NCI-H2029 treated with DMSO at 0.1 percent for 48 hours (cell line): ENCODE measurements around the gene MAJIN.

ENCODE experiments used
- DNase-seq: peaks from one replicate; lab custom pipeline; 2025; lab: John Stamatoyannopoulos, UW

Gene MAJIN

DNA sequence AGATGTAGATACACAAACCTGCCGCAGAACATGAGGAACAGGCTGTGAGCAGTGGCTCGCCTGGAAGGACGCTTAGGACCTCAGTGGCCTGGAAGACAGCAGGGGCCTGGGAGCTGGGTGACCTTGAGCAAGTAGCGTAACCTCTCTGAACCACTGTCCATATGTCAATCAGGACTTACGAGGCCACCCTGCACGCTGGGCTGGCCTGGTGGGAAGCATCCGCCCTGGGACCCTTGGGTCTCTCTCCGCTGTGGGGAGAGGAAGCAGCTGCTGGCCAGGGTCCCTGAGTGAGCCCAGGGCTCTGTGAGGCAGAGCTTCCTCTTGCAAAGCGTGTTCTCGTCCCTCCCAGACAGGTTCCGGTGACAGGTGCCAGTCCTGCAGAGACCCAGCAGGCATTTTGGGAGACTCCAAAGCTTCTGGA is 79.5 kb downstream of the MAJIN start:
- no peak for DNase-seq

DNA sequence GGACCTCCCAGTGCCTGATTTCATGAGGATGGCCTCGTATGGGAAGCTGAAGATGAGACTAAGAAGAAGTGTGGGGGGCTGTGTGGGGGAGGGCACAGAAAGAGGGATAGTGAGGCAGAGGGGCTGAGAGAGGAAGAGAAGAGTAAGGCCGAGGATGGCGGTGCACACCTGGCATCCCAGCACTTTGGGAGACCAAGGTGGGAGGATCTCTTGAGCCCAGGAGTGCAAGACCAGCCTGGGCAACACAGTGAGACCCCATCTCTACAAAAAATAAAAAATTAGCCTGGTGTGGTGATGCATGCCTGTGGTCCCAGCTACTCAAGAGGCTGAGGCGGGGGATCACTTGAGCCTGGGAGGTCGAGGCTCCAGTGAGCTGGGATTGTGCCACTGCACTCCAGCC is 80.0 kb downstream of the MAJIN start:
- no peak for DNase-seq

DNA sequence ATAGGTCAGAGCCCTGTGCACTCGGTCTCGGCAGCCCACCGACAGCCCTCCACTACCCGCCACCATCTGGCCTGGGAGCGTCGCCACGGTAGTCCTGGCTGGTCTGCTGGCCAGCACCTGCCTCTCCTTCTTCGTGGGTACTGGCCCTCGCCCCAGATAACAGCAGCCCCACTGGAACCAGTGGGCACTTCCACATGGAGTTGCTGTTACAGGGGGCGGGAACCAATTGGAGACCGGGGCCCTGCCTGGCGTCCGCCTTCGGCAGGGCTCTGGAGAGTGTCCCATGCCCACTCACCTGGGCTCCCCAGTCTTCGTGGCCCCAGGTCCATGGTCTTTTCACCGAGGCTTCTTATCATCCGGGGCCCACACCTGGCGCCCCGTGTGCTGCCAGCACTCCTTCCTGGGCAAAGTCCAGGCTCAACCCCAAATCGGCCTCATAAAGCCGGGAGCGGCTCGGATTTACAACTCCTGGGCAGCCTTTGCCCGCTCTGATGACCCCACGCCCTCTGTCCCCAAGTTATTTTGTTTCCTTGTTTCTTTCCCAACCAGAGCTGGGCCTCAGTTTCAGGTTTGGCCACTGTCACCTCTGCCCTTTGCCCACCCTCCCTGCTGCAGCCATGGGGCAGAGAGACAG is 80.6 kb downstream of the MAJIN start:
- no peak for DNase-seq

DNA sequence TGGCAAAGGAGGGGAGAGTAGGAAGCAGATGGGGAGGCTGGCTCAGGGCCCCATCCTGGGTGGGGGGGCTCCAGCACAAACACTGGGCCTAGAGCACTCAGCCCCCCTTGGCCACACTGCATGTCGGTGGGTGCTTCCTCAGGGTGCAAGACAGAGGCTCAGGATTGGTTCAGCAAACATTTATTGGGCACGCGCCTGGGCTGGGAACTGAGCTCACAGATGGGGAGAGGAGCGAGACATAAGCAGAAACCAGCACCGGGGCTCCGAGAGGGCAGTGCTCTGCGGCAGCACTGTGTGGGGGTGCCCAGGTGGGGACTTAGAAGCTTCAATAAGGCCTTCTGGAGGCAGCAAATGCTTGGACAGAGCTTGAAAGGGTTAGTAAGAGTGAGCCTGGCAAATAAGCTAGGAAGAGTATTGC is 81.4 kb downstream of the MAJIN start:
- DNase-seq = no peak

DNA sequence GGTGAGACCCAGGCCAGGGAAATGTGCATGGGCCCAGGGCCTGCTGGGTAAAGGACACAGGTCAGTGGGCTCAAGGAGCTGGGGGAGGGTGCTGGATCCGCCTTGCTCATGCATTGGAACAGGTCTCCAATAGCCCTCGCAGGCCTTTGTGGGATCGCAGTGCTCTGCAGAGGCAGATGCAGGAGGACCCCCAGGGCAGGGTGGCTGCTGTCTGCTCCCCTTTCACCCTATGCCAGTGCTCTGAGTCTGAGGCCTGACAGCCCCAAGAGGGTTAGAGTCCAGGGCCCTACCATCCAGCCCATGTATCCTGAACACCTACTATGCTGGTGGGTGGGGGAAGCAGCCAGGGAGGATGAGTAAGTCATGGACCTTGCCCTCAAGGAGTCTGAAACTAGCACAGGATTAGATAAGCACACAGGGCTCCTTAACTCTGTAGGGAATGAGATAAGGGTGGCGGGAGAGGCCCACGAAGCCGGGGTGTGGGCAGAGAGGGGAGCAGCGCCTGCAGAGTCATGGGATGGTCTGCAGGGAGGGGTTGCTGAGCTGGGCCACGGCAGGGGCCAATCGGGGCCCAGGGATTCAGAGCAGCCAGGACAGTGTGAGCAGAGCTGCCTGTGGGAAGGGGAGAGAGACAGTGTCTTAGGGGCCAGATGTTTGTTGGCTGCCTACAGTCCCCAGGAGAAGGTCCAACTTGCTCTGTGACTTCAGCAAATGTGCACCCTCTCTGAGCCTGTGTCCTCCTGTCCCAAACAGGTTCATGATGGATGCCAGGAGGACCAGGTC is 83.0 kb downstream of the MAJIN start:
- DNase-seq = no peak

DNA sequence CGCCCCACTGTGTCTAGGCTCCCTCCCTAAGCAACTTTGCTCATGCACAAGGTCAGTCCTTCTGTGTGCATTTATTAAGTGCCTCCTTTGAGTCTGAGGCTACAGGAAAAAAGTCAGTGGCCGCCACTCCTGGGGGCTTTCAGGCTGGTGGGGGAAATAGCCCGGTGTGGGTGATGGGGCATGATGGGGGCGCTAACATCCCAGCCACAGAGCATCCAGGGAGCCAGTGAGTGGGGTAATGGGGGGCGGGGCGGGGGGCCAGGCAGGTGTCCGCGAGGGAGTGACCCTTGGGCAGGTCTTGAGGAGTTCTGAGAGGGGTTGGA is 83.5 kb downstream of the MAJIN start:
- DNase-seq = no peak
